GM23338 (cell line): ENCODE data around the gene RELN. TPM values are rescaled to one million over a fixed set of nuclear protein-coding genes. Genes with fewer than 3 reads are reported as not detected.

ENCODE experiments used
- ATAC-seq: fragments of 200-7000 bp; cut with Tn5 transposase; 3 replicates; pipeline ENCODE4 v1.9.1; 2020
- DNase-seq: peaks from one replicate; pipeline ENCODE4 v3.0.0-alpha.2; 2015; ENCODE audit warnings: low spot score
- H2AFZ ChIP-seq: fragments of 200-600 bp; sonication (generic); 2 replicates; pipeline ENCODE4 v1.8.0; 2016; ENCODE audit warnings: antibody characterized with exemption, mild to moderate bottlenecking, moderate library complexity
- H3F3A ChIP-seq: fragments of 200-600 bp; sonication (generic); replicated peaks from 2 replicates; pipeline ENCODE4 v1.8.0; 2017; ENCODE audit warnings: antibody characterized with exemption, mixed run types, low read depth
- H3K27ac ChIP-seq: fragments of 200-600 bp; sonication (generic); 2 replicates; pipeline ENCODE4 v1.6.1; 2016; ENCODE audit warnings: low read depth
- H3K27me3 ChIP-seq: fragments of 200-600 bp; sonication (generic); 2 replicates; pipeline ENCODE4 v1.8.0; 2016; ENCODE audit warnings: mild to moderate bottlenecking, mixed run types, moderate library complexity; ENCODE audit not compliant: insufficient read depth
- H3K36me3 ChIP-seq: fragments of 200-600 bp; sonication (generic); 2 replicates; pipeline ENCODE4 v1.8.0; 2016; ENCODE audit warnings: mild to moderate bottlenecking; ENCODE audit not compliant: insufficient read depth
- H3K4me1 ChIP-seq: fragments of 200-600 bp; sonication (generic); 2 replicates; pipeline ENCODE4 v1.8.0; 2016; ENCODE audit warnings: mild to moderate bottlenecking, moderate library complexity; ENCODE audit not compliant: insufficient read depth
- H3K4me2 ChIP-seq: fragments of 200-600 bp; sonication (generic); 2 replicates; pipeline ENCODE4 v1.7.1; 2017; ENCODE audit warnings: mixed run types
- H3K4me3 ChIP-seq: fragments of 200-600 bp; sonication (generic); 2 replicates; pipeline ENCODE4 v1.6.1; 2016; ENCODE audit warnings: mixed run types
- H3K79me2 ChIP-seq: fragments of 200-600 bp; sonication (generic); replicated peaks from 2 replicates; pipeline ENCODE4 v1.8.0; 2017; ENCODE audit warnings: mild to moderate bottlenecking; ENCODE audit not compliant: insufficient read depth
- H3K9me2 ChIP-seq: fragments of 200-600 bp; sonication (generic); 2 replicates; pipeline ENCODE4 v1.8.0; 2017; ENCODE audit not compliant: insufficient read depth
- H4K20me1 ChIP-seq: fragments of 200-600 bp; sonication (generic); replicated peaks from 2 replicates; pipeline ENCODE4 v1.8.0; 2017; ENCODE audit warnings: mild to moderate bottlenecking; ENCODE audit not compliant: insufficient read depth
- H3K27ac Mint-ChIP-seq: 2 replicates; pipeline ENCODE4 v1.8.0; 2020; ENCODE audit warnings: inconsistent platforms, mild to moderate bottlenecking, moderate library complexity, mixed read lengths
- H3K27me3 Mint-ChIP-seq: 3 replicates; pipeline ENCODE4 v1.8.0; 2022; ENCODE audit warnings: low read depth, mild to moderate bottlenecking, moderate library complexity, mixed read lengths, inconsistent platforms; ENCODE audit not compliant: insufficient read depth, poor library complexity
- H3K36me3 Mint-ChIP-seq: 3 replicates; pipeline ENCODE4 v1.8.0; 2021; ENCODE audit warnings: low read depth, mild to moderate bottlenecking, inconsistent platforms, moderate library complexity, mixed read lengths
- H3K4me1 Mint-ChIP-seq: 3 replicates; pipeline ENCODE4 v1.8.0; 2020; ENCODE audit warnings: mild to moderate bottlenecking, inconsistent platforms, mixed read lengths
- H3K4me3 Mint-ChIP-seq: 3 replicates; pipeline ENCODE4 v1.8.0; 2021; ENCODE audit warnings: moderate library complexity, mild to moderate bottlenecking, inconsistent platforms, mixed read lengths
- H3K9me3 Mint-ChIP-seq: 3 replicates; pipeline ENCODE4 v1.8.0; 2020; ENCODE audit warnings: moderate library complexity, mild to moderate bottlenecking, inconsistent platforms, mixed read lengths
- CREB1 ChIP-seq: fragments of 250-450 bp; sonication (Bioruptor Pico); IDR thresholded peaks from 2 replicates; pipeline ENCODE4 v1.5.0; 2020; ENCODE audit warnings: low read depth, mild to moderate bottlenecking, moderate library complexity
- ETS1 ChIP-seq: IDR thresholded peaks from 2 replicates; pipeline ENCODE4 v1.6.1; 2016; ENCODE audit warnings: antibody characterized with exemption
- EZH2 ChIP-seq: fragments of 200-600 bp; sonication (generic); IDR thresholded peaks from one replicate; pipeline ENCODE4 v1.8.0; 2017; ENCODE audit warnings: antibody characterized with exemption, mild to moderate bottlenecking, low read depth; ENCODE audit not compliant: unreplicated experiment
- EZH2phosphoT487 ChIP-seq: fragments of 200-600 bp; sonication (generic); IDR thresholded peaks from one replicate; pipeline ENCODE4 v1.8.1; 2018; ENCODE audit warnings: antibody characterized with exemption; ENCODE audit not compliant: unreplicated experiment
- JUNB ChIP-seq: IDR thresholded peaks from one replicate; pipeline ENCODE4 v1.6.1; 2016; ENCODE audit warnings: antibody characterized with exemption; ENCODE audit not compliant: unreplicated experiment
- NANOG ChIP-seq: IDR thresholded peaks from 2 replicates; pipeline ENCODE4 v1.6.1; 2016; ENCODE audit warnings: antibody characterized with exemption, borderline replicate concordance
- POLR2AphosphoS5 ChIP-seq: IDR thresholded peaks from 2 replicates; pipeline ENCODE4 v1.6.1; 2016; ENCODE audit warnings: antibody characterized with exemption, low read depth
- STAT1 ChIP-seq: IDR thresholded peaks from one replicate; pipeline ENCODE4 v1.6.1; 2016; ENCODE audit warnings: antibody characterized with exemption; ENCODE audit not compliant: unreplicated experiment
- ZNF114 ChIP-seq: fragments of 250-450 bp; sonication (Bioruptor Pico); IDR thresholded peaks from 2 replicates; pipeline ENCODE4 v1.5.0; 2020; ENCODE audit warnings: mild to moderate bottlenecking, moderate library complexity
- ZNF331 ChIP-seq: fragments of 250-450 bp; sonication (Bioruptor Pico); IDR thresholded peaks from 2 replicates; pipeline ENCODE4 v1.5.0; 2020; ENCODE audit warnings: low read depth, mild to moderate bottlenecking, moderate library complexity
- ZNF462 ChIP-seq: fragments of 250-450 bp; sonication (Bioruptor Pico); IDR thresholded peaks from 2 replicates; pipeline ENCODE4 v1.5.0; 2020; ENCODE audit warnings: mild to moderate bottlenecking, moderate library complexity
- polyA plus RNA-seq: library from polyadenylated mRNA; unstranded; fragments of >200 nt; fragmentation: Nextera tagmentation; extraction: Ambion mirVana; gene quantifications from 2 replicates; pipeline ENCODE4 v1.2.1, GENCODE V29; 2016
- total RNA-seq: library from RNA; depleted of rRNA; stranded (reverse); fragments of >200 nt; shearing (Covaris generic); gene quantifications from 2 replicates; pipeline ENCODE4 v1.2.3, GENCODE V29; 2014
- TF ChIP-seq, protein P1 (sequence below): IDR thresholded peaks from one replicate; pipeline ENCODE4 v1.6.1; 2018; ENCODE audit warnings: antibody characterized with exemption; ENCODE audit not compliant: unreplicated experiment
- TF ChIP-seq, protein P2 (sequence below), 2 experiments: fragments of 200-600 bp in 1 of 2; sonication (generic) in 1 of 2; conservative IDR thresholded peaks; 2 replicates each; pipeline versions ENCODE4 v1.5.1 to v1.6.1; 2016 to 2017; ENCODE audit warnings: antibody characterized with exemption in 2 of 2, low read depth in 2 of 2, mild to moderate bottlenecking in 2 of 2, moderate library complexity in 1 of 2

The RELN gene
- total and polyA plus RNA-seq, 2 experiments from 2014 or later, result 0.10 to 0.76 TPM

DNA sequence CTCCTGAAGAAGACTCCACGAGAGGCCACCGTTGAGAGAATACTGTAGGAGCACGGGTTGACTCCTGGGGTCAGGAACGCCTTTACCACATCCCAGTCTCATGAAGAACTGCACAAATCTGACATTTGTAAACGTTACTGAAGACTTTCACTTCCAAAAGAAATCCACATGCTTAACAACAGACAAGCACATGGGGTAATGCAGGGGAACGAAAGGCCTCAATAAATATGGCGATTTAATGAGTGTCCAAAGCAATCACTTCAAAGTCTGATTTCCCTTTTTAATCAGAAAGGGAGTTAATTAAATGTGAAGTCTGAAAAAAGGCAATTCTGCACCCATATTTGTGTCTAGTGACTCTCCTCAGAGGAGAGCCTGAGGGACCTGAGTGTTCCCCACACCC is 449.1 kb downstream of the RELN start:
- H3K4me1 Mint-ChIP-seq, result no peaks in the 10 kb centered on the region
- H3K9me3 Mint-ChIP-seq, result no peaks in the 10 kb centered on the region
- no peaks in the 10 kb centered on the region for H3K79me2 ChIP-seq
- no peaks in the 10 kb centered on the region for H3K27me3 Mint-ChIP-seq
- H3K36me3 ChIP-seq, result no peaks in the 10 kb centered on the region
- no peak for TF ChIP-seq ZNF114 (CRISPR knock-in tag)
- TF ChIP-seq, protein P1, sequence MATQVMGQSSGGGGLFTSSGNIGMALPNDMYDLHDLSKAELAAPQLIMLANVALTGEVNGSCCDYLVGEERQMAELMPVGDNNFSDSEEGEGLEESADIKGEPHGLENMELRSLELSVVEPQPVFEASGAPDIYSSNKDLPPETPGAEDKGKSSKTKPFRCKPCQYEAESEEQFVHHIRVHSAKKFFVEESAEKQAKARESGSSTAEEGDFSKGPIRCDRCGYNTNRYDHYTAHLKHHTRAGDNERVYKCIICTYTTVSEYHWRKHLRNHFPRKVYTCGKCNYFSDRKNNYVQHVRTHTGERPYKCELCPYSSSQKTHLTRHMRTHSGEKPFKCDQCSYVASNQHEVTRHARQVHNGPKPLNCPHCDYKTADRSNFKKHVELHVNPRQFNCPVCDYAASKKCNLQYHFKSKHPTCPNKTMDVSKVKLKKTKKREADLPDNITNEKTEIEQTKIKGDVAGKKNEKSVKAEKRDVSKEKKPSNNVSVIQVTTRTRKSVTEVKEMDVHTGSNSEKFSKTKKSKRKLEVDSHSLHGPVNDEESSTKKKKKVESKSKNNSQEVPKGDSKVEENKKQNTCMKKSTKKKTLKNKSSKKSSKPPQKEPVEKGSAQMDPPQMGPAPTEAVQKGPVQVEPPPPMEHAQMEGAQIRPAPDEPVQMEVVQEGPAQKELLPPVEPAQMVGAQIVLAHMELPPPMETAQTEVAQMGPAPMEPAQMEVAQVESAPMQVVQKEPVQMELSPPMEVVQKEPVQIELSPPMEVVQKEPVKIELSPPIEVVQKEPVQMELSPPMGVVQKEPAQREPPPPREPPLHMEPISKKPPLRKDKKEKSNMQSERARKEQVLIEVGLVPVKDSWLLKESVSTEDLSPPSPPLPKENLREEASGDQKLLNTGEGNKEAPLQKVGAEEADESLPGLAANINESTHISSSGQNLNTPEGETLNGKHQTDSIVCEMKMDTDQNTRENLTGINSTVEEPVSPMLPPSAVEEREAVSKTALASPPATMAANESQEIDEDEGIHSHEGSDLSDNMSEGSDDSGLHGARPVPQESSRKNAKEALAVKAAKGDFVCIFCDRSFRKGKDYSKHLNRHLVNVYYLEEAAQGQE, result no peak
- no peak for TF ChIP-seq EZH2phosphoT487
- TF ChIP-seq, protein P2, sequence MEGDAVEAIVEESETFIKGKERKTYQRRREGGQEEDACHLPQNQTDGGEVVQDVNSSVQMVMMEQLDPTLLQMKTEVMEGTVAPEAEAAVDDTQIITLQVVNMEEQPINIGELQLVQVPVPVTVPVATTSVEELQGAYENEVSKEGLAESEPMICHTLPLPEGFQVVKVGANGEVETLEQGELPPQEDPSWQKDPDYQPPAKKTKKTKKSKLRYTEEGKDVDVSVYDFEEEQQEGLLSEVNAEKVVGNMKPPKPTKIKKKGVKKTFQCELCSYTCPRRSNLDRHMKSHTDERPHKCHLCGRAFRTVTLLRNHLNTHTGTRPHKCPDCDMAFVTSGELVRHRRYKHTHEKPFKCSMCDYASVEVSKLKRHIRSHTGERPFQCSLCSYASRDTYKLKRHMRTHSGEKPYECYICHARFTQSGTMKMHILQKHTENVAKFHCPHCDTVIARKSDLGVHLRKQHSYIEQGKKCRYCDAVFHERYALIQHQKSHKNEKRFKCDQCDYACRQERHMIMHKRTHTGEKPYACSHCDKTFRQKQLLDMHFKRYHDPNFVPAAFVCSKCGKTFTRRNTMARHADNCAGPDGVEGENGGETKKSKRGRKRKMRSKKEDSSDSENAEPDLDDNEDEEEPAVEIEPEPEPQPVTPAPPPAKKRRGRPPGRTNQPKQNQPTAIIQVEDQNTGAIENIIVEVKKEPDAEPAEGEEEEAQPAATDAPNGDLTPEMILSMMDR (conservative IDR thresholded peaks at IDR 0.05; ENCODE audit: low read depth in 2 of 2), result no peak
- TF ChIP-seq ZNF462 (CRISPR knock-in tag), result no peak
- no peak for TF ChIP-seq CREB1 (CRISPR knock-in tag)
- TF ChIP-seq NANOG, result no peak
- TF ChIP-seq JUNB, result no peak
- TF ChIP-seq EZH2, result no peak
- no peak for TF ChIP-seq ZNF331 (CRISPR knock-in tag)
- no peak for TF ChIP-seq STAT1
- no peak for TF ChIP-seq ETS1
- TF ChIP-seq POLR2AphosphoS5, result no peak
- no peaks in the 10 kb centered on the region for H3F3A ChIP-seq
- H4K20me1 ChIP-seq, result no peaks in the 10 kb centered on the region
- no peaks in the 10 kb centered on the region for H3K27me3 ChIP-seq
- H3K4me2 ChIP-seq, result no peak overlapping the region
- H3K9me2 ChIP-seq, result no peaks in the 10 kb centered on the region
- no peak overlapping the region for H2AFZ ChIP-seq
- H3K27ac Mint-ChIP-seq, result no peak overlapping the region
- H3K4me3 ChIP-seq, result no peak overlapping the region
- ATAC-seq, result no peak
- no peak for DNase-seq
- H3K4me3 Mint-ChIP-seq, result no peak overlapping the region
- H3K36me3 Mint-ChIP-seq, result no peaks in the 10 kb centered on the region
- no peak overlapping the region for H3K27ac ChIP-seq
- H3K4me1 ChIP-seq, result no peaks in the 10 kb centered on the region
